ENCODE measurements around the gene KPNA4.
"Not testable (repeated sequence)": the region's sequence is repeated elsewhere in the genome, so short reads cannot be mapped to it uniquely, and the experiment has no call there.

The KPNA4 gene

DNA sequence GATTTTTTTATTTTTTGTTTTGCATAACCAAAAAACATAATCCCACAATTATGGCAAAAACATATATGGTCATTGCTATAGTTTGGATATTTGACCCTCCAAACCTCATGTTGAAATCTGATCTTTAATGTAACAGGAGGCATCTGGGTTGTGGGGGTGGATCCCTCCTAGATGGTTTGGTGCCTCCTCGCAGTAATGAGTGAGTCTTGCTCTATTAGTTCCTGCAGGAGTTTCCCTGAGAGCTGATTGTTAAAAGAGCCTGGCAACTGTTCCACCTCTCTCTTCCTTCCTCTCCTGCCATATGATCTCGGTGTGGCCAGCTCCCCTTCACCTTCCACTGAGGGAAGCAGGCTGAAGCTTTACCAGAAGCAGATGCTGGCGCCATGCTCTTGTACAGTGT lies 82.6 kb downstream of the KPNA4 start:
- DNase-seq, result no peak

DNA sequence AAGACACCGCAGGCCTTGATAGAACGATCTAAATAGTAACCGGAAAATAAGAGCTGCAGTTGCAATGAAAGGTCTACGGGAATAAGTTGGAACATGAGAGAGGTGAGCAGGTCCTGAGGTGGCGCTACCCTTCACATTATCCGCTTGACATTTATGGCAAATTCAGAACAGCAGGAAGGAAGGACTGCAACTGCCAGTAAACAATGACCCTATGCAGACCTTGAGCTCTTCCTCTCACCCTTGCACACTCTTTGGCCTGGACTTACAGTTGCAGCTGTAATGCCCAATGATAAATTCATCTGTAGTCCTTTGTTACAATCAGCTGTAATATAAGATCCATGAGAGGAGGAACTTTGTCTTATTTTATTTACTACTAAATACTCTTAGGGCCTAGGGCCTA lies 83.5 kb downstream of the KPNA4 start:
- no peak for DNase-seq

DNA sequence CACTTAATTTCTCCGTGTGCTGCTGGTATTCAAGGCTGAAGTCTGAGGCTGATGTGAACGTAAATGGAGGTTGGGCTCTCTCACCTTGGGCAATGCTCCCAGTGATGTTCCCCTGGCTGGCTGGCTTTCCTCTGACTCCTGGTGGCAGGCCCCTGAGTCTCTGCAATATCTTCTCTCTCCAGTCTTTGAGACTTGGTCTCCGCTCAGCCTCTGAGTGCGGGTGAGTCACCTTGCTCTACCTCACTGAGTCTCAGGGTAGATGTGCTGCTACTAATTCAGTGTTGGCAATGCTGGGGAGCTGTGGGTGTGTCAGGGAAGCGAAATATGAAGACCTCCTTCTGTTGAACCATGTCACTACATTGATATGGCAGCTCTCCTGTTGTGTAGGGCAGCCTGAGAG lies 84.4 kb downstream of the KPNA4 start:
- DNase-seq, result no peak

DNA sequence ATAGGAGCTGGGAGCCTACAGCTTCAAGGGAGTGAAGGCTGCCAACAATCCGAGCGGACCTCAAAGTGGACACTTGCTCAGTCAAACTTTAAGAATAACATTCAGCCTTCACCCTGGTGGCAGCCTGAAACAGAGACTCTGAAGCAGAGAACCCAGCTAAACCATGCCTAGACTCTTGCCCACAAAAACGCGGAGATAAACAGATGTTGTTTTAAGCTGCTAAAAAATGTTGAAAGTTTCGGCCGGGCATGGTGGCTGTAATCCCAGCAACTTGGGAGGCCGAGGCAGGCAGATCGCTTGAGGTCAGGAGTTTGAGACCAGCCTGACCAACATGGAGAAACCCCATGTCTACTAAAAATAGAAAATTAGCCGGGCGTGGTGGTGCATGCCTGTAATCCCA lies 86.0 kb downstream of the KPNA4 start:
- no peak for DNase-seq

DNA sequence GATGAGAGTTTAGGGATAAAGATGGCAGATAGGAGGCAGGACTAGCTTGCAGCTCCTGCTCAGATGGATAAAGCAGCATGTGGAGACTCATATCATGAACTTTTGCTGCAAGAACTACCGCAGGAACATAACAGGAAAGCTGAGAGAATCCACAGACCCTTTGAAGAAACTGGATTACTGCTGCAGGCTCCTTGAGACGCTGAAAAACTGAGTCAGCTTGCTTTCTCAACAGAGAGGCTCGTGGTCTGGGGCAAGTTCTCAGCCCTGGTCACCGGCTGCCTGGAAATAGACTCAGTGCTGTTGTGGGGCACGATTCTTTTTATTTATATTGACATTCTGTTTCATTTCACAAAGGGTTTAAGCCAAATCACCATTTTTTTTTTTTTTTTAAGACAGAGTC lies 87.0 kb downstream of the KPNA4 start:
- no peak for DNase-seq

DNA sequence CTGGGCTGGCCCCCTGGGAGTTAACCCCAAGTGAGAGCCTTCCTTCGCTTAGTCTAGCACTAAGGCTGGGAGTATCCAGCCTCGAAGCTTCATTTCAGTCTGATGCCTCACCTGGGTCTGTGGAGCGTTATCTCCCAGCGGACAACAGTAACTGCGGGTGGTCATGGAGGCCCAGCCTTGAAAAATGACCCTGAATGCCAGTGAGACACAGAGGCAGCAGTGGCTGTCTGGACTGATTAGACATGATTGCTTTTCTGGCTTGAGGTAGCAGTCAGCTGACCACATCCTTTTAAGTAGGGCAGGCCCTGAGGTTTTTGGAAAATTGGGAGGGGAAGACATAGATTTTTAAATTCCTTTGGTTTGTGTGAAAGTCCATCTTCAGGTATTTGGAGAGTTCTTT lies 87.6 kb downstream of the KPNA4 start:
- DNase-seq, result no peak

DNA sequence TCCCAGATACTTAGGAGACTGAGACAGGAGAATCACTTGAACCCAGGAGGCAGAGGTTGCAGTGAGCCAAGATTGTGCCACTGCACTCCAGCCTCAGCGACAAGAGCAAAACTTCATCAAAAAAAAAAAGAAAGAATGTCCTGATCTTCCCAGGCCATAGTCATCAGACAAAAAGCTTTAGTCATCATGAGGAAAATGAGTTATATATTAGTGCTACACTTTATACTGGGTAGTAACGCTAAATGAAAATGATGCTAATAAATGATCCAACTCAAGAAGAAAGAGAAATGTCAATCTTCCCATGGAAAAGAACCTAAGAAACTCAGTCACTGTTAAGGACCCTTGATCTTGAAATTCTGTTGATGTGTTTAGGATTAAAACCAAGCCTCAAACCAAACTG lies 89.5 kb downstream of the KPNA4 start:
- no peak for DNase-seq

DNA sequence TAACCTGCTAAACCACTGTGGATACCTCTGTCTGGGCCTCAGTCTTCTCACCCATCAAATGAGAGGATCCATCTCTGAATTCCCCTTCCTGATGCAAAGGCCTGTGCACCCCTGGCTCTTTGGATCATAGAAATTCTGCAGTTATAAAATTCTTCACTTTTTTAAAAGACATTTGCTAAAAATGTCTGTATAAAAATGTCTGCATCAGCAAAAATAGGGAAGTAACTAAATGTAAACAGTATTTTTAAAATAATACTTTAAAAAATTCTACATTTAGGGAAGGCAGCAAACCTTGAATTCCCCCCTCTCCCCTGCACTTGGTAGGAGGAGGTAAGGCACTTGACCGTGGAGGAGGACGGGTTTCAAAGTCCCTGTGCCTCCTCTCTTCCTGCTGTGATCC lies 90.2 kb downstream of the KPNA4 start:
- DNase-seq, result no peak

DNA sequence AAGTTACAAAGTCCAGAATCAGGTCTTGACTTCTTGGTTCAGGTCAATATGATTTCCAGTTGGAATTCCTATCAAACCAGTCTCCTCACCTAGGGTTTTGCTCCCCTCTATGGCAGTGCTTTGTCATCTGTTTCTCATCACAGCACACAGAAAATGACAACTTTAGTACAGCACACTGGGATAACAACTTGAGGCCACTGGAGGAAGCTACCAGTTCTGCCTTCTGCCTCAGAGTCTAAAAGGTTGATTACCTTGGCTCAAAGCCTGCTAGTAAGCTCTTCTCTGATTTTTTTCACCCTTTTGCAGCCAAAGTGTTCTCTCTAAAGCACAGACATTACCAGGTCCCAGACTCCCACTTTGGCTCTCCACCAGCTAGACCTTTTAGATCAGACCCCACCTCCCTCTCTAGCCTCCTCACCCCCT lies 90.9 kb downstream of the KPNA4 start:
- no peak for DNase-seq

DNA sequence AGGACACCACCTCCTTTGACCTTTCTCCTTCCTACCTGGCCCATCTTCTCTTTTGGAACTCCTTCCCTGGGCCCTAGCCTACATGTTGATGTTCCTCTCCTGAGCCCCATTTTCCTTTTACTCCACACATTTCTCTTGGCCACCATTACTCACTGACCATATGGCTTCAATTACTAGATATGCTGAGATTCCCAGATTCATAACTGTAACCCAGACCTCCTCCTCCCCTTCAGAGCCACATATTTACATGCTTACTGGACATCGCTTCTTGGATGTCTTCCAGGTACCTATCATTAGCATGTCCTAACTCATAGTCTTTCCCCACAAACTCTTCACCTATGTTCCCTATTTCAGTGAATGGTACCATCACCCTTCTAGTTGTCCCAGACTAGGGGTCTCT lies 91.4 kb downstream of the KPNA4 start:
- no peak for DNase-seq

DNA sequence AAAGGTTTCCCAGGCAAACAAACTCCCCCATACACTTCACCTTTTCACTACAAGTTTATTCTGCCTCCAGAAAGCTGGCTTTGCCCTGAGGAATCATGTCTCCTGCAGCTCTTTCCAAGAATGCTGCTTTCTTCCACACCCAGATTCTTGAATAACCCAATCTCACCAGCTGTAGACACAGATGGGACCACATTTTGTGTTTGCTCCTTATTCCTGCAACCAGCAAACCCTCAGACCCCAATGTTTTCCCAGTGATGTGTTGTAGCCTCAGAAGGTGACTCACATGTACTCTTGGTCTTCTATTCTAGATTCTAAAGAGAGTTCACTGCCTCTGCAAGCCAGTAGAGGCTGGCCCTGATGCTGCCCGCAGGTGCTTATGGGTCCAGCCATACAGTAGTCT lies 92.2 kb downstream of the KPNA4 start:
- DNase-seq, result no peak

DNA sequence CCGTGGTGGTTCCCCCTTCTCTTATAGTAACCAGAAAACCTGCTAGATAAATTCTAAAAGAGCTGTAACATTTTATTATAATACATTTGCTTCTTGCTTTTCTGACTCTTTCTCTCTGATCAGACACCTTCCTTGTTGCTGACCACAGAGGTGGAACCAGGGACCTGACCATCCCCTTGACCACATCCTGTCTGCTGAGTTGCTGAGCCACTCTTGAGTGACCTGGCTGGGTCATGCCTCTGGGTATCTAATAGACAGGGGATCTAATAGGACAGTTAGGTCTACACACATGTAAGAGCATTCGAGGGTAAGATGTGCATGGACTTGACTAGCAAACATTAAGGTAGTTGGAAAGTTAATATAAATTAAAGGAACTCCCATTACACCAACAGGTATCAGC lies 93.0 kb downstream of the KPNA4 start:
- DNase-seq, result no peak

DNA sequence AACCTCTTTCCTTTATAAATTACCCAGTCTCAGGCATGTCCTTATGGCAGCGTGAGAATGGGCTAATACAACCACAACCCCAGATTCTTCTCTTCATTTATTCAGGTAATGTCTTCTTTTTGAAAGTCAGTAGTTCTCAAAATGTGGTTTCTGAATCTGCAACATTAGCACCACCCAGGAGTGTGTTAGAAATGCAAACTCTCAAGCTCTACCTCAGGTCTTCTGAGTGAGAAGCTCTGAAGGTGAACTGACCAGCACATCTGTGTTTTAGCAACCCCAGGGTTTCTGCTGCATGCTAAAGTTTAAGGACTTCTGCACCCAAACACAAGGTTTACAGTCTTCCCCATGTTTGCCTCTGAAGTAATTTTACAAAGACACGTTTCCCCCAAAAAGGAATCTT lies 93.5 kb downstream of the KPNA4 start:
- no peak for DNase-seq

DNA sequence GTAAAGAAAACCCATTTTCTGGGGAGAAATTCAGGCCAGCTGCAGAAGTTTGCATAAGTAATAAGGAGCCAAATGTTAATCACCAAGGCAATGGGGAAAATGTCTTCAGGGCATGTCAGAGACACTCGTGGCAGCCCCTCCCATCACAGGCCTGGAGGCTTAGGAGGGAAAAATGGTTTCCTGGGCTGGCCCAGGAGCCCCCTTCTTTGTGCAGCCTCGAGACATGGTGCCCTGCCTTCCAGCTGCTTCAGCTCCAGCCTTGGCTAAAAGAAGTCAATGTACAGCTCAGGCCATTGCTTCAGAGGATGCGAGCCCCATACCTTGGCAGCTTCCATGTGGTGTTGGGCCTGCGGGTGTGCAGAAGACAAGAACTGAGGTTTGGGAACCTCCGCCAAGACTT lies 95.2 kb downstream of the KPNA4 start:
- no peak for DNase-seq

DNA sequence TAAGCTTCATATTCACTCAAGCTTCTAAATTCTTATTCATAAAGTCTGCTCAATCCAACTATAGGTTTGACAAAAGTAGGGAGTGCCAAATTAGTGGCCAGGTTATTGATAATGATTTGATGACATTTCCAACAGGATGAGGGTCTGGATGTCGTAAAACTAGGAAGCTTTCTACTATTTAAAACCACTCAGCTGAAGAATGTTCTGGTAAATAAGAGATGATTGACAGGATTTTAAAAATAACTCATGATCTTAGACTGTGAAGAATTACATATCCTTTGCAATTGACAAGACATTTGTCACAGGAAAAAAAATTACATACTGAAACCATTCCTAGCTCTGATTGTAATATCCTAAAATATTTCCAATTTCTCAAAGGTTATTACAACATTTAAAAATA lies 100.4 kb downstream of the KPNA4 start:
- no peak for DNase-seq

DNA sequence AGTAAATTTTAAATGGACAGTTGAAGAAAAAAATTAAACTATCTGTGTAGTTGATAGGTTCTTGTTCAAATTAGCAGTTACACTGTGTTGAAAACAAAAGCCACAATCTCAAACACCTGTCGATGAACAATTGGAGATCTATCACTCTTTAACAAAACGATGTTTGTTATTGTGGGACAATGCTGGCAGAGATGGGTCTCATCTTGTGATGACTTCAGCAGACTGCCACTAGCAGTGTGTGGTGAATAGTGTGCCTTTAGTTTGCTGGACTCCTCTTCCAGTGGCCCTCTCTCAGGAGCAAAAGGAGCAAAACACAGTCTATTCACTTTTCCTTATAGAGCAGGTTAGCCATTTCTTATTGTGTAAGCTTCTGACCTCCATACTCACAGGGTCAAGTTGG lies 101.0 kb downstream of the KPNA4 start:
- no peak for DNase-seq

DNA sequence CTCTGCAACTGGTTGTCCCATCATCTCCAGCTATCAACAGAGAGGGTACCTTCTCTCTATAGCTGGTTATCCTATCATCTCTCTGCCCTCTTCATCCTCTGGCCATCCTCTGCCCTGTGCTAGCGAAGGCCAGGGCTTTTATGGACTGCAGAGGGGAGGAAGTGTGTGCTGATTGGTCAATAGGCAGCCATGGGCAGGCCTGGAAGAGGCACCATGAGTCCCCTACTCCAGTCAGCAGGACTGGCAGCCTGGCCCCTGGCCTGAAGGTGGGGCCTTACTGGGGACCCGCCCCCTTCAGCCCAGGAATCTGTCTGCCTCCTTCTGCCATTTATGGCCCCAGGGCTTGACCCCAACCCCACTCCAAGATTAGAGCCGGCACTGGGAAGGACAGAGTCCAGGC lies 105.3 kb downstream of the KPNA4 start:
- no peak for DNase-seq

DNA sequence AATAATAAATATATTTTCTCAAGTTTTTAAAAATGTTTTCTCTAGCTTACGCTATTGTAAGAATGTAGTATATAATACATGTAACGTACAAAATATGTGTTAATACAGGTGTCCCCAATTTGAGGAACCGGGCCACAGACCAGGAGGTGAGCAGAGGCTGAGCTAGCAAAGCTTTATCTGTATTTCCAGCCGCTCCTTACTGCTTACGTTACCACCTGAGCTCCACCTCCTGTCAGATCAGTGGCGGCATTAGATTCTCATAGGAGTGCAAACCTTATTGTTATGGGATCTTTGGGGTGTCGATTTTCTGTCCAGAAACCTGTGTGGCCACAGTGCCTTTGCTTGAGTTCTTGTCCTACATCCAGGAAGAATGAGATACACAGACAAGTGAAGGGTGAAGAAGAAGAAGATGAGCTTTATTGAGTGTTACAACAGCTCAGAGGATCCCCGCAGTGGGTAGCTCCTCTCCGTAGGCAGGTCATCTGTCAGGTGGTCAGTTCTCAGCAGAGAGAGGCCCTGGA lies 105.9 kb downstream of the KPNA4 start:
- DNase-seq, result no peak

DNA sequence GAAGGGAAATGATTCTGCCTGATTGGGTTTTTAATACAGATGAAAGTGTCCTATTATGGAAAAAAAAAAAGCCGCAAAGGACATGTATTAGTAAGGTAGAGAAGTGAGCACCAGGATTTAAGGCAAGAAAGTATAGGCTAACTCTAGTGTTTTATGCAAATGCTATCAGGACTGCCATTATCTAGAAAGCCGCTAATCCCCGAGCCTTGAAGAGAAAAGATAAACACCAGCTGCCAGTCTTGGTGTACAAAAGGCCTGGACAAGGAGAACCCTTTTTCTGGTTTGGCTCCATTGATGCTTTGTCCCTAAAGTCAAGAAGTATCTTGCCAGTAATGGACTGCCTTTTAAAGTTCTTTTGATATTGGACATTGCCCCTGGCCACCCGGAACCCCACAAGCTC lies 107.2 kb downstream of the KPNA4 start:
- DNase-seq, result no peak

DNA sequence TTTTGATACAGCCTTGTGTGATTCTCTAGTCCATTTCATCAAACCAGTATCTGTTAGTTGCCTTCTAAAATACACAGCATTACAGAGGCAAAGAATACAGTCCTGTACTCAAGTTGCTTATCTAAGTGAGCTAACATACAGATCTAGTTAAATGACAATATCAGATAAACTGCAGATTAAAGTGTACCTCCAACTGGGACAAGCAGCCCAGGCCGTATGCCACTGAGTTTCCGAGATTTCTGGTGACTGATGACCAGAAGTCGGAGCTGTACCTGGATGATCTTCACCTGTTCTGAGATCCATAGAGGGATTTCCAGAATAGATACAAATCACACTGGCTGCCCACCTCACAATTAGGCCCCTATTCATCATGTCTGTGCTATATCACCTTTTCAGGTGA lies 109.5 kb downstream of the KPNA4 start:
- no peak for DNase-seq

DNA sequence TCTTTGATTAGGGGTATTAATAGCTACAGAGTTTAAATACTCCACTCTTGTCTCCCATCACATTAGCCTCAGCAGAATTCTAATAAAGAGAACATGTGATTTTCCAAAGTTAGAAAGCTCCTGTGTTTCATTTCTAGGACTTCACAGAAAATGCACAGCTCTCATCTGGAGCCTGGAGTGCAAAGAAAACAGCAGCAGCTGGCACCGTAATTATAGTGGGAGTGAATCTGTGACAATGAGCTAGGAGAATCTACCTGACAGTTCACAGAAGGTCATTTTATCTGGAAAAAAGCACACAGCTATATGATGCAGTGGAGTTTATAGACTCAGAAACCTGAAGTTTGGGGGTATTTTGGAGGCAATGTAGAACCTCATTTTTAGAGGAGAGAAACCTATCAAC lies 110.4 kb downstream of the KPNA4 start:
- peak; percentile 57 to 81 for DNase-seq

DNA sequence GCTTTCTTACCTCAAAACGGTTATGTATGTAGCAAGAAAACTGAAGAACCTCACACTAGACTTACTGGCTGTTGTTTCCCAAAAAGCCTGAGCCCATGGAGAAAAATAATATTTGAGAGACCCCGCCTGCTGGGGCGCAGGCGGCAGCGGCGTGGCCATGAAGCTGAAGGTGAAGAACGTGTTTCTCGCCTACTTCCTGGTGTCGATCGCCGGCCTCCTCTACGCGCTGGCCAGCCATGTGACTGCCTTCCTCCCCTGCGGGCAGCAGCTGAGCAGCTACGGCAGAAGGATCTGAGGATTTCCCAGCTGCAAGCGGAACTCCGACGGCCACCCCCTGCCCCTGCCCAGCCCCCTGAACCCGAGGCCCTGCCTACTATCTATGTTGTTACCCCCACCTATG lies 113.1 kb downstream of the KPNA4 start:
- DNase-seq, result not testable (repeated sequence)

DNA sequence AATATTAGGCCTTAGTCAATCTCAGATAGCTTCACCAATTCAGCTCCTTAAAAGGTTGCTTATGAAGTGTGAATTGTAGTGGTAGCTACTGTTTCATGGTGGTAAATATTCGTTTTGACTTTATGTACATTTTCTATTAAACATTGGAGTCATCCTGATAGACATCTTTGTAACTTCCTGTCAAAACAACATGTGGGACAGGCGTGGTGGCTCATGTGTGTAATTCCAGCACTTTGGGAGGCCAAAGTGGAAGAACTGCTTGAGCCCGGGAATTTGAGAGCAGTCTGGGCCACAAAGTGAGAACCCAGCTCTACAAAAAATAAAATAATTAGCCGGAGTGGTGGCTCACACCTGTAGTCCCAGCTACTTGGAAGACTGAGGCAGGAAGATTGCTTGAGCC lies 113.8 kb downstream of the KPNA4 start:
- DNase-seq, result no peak

DNA sequence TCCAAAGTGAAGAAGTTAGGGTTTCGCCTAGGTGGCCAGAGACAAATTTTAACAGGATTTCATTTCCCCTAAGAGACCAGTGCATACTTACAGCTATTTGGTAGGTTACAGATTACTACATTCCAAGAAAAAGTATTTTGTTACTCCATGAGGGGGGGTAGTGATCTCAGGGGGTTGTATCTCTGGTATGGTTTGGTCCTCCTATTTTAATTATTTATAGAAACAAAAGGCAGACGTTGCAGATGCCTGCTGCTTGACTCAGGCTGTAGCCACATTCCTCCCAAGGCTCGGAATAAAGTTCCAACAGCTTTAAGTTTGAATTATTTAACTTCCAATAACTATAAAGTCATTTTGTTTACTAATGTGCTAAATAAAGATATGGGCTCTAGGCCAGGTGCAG lies 114.5 kb downstream of the KPNA4 start:
- DNase-seq, result no peak

DNA sequence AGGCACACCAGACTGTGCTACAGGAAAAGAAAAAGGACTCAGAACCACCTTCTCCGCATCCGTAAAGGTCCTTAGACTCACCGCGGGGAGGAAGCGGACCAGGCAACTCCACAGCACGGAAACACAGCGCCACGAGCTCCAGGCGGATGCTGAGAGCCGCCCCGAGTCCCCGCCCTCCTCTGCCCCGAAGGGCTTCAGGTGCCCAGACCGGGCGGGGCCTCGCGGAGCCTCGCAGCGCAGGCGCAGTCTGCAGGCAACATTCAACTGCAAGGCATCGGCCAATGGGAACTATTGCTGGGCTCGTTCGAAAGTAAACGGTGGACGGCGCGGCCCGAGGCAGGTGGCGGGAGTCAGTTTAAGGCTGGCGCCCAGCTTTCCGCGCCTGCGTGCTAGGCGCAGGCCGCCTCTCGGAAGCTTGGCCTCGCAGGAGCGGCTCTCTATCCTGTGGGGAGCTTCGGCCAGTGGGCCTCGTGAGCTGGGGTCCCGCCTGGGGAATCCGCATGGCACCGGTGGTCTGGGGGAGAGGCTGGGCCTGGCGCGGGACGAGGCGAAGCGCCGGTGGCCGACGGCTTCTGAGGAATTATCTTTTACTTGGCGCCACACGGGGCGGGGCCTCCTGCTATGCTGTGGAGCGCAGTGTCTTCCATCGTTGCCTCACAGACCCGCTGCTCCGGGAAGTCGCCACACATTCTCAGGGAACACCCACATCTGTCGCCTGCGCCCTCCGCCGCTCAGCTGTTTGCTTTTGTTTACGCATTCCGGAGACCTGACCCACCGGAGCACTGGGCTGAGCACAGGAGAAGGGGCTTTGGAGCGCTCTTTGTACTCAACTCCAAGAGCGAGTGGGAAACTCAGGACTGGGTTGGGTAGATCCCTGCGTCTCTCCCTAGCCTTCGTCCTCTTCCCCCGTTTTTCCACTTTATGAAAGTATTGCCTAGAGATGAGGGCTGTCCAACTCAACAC lies 115.5 kb downstream of the KPNA4 start, which contains the start of gene TRIM59:
Gene TRIM59 (minus strand): TSS at position 151 of the 963 bp plus-strand sequence. CDS start 10,603 bp downstream, outside the sequence.
- DNase-seq, result peak; percentile 44 to 66
